SIG-M5 treated with dmso at 0.1 percent for 504 hours (cell line): ENCODE results near the gene PTPN2.

Experiments
- DNase-seq: peaks from one replicate; lab custom pipeline; 2025; ENCODE audit not compliant: unreplicated experiment; lab: John Stamatoyannopoulos, UW

The PTPN2 gene

DNA sequence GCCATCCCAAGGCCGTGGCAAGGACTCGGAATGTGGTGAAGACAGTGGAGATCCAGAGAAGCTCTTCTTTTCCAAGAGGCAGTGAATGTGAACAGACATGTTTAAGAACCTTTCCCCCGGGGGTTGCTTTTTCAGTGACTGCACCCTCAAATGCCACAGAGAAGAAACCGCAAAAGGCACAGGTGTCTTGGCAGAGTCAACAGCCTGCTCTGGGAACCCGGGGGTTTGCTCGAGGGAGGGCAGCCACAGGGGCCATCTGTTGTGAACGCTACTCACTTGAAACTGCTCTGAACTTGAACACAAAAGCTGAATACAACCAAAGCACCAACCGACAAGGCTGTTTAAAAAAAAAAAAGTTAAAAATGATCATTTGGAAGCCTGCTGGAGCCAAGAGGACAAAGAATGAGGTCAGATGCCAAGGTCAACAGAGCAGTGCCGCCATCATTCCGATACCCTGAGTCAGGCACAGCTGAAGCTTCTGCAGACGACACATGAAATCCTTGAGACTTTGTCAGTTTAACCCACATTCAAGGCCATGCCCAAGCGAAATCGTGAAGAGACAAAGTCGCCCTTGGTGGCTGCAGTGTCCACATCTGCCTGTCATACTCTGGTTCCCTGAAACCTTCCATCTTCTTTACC is 133.8 kb downstream of the PTPN2 start:
- DNase-seq = no peak

GRCh38 chr18:12749121-12749520 is 134.9 kb downstream of the PTPN2 start:
- no peak for DNase-seq

DNA sequence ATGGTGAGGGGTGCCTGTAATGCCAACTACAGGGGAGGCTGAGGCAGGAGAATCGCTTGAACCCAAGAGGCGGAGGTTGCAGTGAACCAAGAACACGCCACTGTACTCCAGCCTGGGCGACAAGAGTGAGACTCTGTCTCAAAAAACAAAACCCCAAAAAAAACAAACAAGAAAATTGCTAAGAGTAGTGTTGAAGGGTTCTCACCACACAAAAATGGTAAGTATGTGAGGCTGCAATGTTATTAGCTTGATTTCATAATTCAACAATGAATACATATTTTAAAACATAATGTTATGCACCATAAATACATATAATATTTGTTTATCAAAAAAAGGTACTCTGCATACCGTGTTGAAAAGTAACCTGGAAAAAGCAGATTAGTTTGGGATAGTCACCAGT is 135.4 kb downstream of the PTPN2 start:
- no peak for DNase-seq

GRCh38 chr18:12747530-12748315 is 136.3 kb downstream of the PTPN2 start:
- no peak for DNase-seq

DNA sequence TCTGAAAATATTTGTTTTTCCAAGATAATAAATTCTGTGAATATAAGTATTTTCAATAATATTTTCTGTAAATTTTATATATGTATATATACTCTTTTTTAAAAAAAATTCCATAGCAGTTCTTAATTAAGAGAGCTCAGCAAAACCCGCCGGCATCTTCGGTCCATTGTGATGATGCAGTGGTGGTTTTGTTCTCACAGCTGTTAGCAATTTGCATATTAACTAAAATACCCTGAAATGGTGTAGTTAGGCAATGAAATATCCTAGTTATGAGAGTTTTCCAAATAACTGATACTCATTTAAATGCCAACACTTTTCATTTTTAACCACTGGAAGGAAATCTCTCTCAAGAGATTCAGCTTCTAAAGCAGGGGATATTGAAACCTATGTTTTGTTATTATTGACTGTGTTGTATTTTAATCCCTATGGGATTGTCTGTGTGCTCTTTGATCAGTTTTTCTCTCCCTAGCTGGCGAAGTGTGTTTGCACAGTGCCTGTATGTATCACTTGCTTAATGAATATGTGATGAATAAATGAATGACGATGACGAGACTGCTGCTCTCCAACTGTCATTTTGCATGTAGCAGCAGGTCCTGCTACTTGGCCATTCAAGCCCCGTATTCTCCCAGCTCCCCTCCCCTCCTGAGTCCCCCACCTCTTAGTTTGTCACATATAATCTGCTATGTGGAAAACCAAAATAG is 138.8 kb downstream of the PTPN2 start:
- no peak for DNase-seq

GRCh38 chr18:12744103-12744502 is 139.9 kb downstream of the PTPN2 start:
- peak; percentile 61 for DNase-seq

DNA sequence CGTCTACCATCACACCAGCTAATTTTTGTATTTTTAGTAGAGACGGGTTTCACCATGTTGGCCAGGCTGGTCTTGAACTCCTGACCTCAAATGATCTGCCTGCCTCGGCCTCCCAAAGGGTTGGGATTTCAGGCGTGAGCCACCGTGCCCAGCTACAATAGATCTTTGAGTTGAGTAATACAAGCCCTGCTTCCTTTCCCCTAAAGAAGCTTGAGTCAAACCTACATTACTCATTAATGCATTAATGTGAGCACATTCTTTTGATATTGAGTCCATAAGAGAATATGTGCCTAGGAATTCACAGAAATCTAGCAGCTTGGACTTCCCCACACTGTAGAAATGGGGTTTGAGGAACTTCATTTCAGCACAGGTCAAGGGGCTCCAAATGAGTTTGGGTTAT is 141.6 kb downstream of the PTPN2 start:
- DNase-seq = no peak
